T-cell (primary cell): Measurements from ENCODE around the gene SLC7A8. TPM values are rescaled to one million over a fixed set of nuclear protein-coding genes. Genes with fewer than 3 reads are reported as not detected.
A peak's percentile ranks its signal among the peaks of the same experiment; 100 is the strongest.

ENCODE experiments used
- ATAC-seq, 4 experiments: fragments of 200-7000 bp in 3 of 4; fragments of 150-1000 bp in 1 of 4; cut with Tn5 transposase; replicated peaks in 1 of 4; 1 replicate in 3 of 4; 2 replicates in 1 of 4; pipeline ENCODE4 v1.10.0; 2021; ENCODE audit warnings: moderate library complexity in 3 of 4, mild to moderate bottlenecking in 2 of 4, moderate number of reproducible peaks in 1 of 4
- CTCF ChIA-PET, 2 donors: fragments of 300-600 bp; sonication (Branson Sonifier 250); formaldehyde crosslinking; loops; one replicate each; lab custom pipeline; 2022; ENCODE audit warnings: antibody characterized with exemption in 2 of 2; lab: Charles Lee
- POLR2A ChIA-PET, 2 donors: fragments of 300-600 bp; sonication (Branson Sonifier 250); formaldehyde crosslinking; loops; one replicate each; lab custom pipeline; 2022; ENCODE audit warnings: antibody characterized with exemption in 2 of 2; lab: Charles Lee
- DNase-seq, 35 experiments: peaks; one replicate each; pipeline versions ENCODE4 v3.0.0 to v3.0.0-alpha.2; 2013 to 2023
- H3K27ac ChIP-seq: one replicate; pipeline ENCODE4 v1.5.1; 2013; ENCODE audit warnings: low read length
- H3K27me3 ChIP-seq, 2 experiments: replicated peaks in 1 of 2; 1 replicate in 1 of 2; 2 replicates in 1 of 2; pipeline versions ENCODE4 v1.6.1 to v1.7.0; 2013; ENCODE audit warnings: low read length in 1 of 2, mixed read lengths in 1 of 2; ENCODE audit not compliant: control insufficient read depth in 2 of 2, insufficient read depth in 2 of 2; ENCODE audit errors: extremely low read depth in 1 of 2
- H3K36me3 ChIP-seq, 2 donors: 1 replicate in 1 of 2; 2 replicates in 1 of 2; pipeline versions ENCODE4 v1.6.1 to v1.7.0; 2013; ENCODE audit warnings: low read length in 1 of 2; ENCODE audit not compliant: control insufficient read depth in 2 of 2, insufficient read depth in 1 of 2; ENCODE audit errors: extremely low read depth in 1 of 2
- H3K4me1 ChIP-seq, 2 experiments: 1 replicate in 1 of 2; 2 replicates in 1 of 2; pipeline versions ENCODE4 v1.6.1 to v1.7.0; 2013; ENCODE audit warnings: low read length in 2 of 2, mixed read lengths in 1 of 2; ENCODE audit not compliant: insufficient read depth in 2 of 2, control insufficient read depth in 1 of 2; ENCODE audit errors: extremely low read depth in 1 of 2
- H3K4me3 ChIP-seq, 2 donors: 1 replicate in 1 of 2; 2 replicates in 1 of 2; pipeline versions ENCODE4 v1.5.1 to v1.7.0; 2013; ENCODE audit warnings: mild to moderate bottlenecking in 2 of 2, low read length in 1 of 2, moderate library complexity in 1 of 2; ENCODE audit not compliant: control insufficient read depth in 1 of 2; ENCODE audit errors: extremely low read depth in 1 of 2
- H3K9me3 ChIP-seq: 2 replicates; pipeline ENCODE4 v1.7.0; 2013
- H3K27ac Mint-ChIP-seq, 2 donors: one replicate each; pipeline ENCODE4 v1.8.0; 2020 to 2021; ENCODE audit warnings: mild to moderate bottlenecking in 2 of 2, mixed read lengths in 2 of 2
- H3K27me3 Mint-ChIP-seq, 2 donors: one replicate each; pipeline ENCODE4 v1.8.0; 2021 to 2022; ENCODE audit warnings: mixed read lengths in 2 of 2
- H3K36me3 Mint-ChIP-seq: one replicate; pipeline ENCODE4 v1.8.0; 2021; ENCODE audit warnings: mixed read lengths
- H3K4me1 Mint-ChIP-seq, 3 donors: one replicate each; pipeline ENCODE4 v1.8.0; 2020 to 2022; ENCODE audit warnings: mixed read lengths in 3 of 3, mild to moderate bottlenecking in 1 of 3
- H3K4me3 Mint-ChIP-seq, 3 donors: one replicate each; pipeline ENCODE4 v1.8.0; 2020 to 2022; ENCODE audit warnings: mild to moderate bottlenecking in 3 of 3, mixed read lengths in 3 of 3, moderate library complexity in 3 of 3
- H3K9me3 Mint-ChIP-seq, 3 donors: one replicate each; pipeline ENCODE4 v1.8.0; 2020 to 2022; ENCODE audit warnings: mixed read lengths in 3 of 3
- WGBS: methylation state at CpG from one replicate; pipeline ENCODE4 v1.1.5; 2013; ENCODE audit warnings: missing lambda C conversion rate; ENCODE audit not compliant: insufficient coverage; 5-methylcytosine and 5-hydroxymethylcytosine counted together
- total RNA-seq, 35 experiments: library from RNA in 6 of 35; stranded (reverse) in 6 of 35; fragments of 120-200 nt in 1 of 35; gene quantifications; one replicate each; pipeline versions ENCODE4 v1.2.1 to v1.2.4 and lab custom pipeline; 2013 to 2026

Gene SLC7A8
- total RNA-seq, 5 donors from 2014 or later (not counting 1 experiment from before 2014, with no cell fraction given) = 0.33 to 8.1 (median 5.9) TPM

DNA sequence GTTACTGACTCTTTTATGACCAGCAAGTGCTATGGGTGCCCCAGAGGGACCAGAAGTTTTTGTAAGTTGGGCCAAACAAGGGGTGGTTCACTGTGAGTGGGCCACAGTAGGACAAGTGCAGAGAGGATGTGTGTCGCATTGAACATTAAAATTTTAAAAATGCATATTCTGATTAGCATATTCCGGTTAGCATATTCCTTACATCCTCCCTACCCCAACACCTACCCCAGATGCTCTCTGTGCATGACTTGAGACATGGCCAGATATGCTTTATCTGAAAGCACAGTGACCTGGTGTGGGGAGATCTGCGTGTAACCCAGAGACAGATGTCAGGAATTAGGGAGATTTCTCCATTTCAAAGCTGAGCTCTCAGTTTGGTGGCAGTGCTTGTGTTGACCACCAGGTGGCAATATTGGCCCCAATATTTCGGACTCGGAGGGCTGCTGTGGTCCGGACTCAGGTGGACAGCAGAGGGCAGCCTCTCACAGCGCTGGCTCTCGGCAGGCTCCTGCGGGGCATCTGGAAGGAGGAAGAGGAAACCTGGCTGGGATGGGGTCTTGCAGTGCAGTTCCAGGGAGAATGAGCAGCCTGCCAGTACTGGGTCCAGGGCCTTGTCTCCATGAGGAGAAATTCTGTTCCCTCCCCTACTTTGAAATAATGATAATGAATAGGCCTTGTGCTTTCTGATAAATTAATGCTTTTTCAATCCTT is 62.8 kb downstream of the SLC7A8 start:
- peaks cover 0 to 3% of the 10 kb centered on the region in 2 donors for H3K27me3 Mint-ChIP-seq
- ChIA-PET CTCF (interaction anchor here (0.6 to 3.0 kb wide), 24 partner anchors 9 to 1603 kb away, joined by 3 to 74 read pairs (median 4); partner anchors contain the start of genes ACIN1 (in 1 of the 2), C14orf119 (in 1 of the 2), HOMEZ (in 1 of the 2) and PABPN1 (in 1 of the 2)), POLR2A (interaction anchor here (0.6 to 0.8 kb wide), 2 partner anchors 65 to 86 kb away, joined by 3 to 5 read pairs; no protein-coding TSS in a partner anchor)
- Histone ChIP-seq H3K27me3 (peaks cover 0 to 4% of the 10 kb centered on the region in 2 experiments), H3K4me1 (peaks cover 32 to 53% of the 10 kb centered on the region in 2 experiments), H3K4me3 (peak overlapping the region; percentile 10 to 36), H3K27ac (peak overlapping the region; percentile 77), H3K9me3 (no peaks in the 10 kb centered on the region), H3K36me3 (no peaks in the 10 kb centered on the region)
- DNase-seq (peak; percentile 33 to 88 (median 61)), ATAC-seq (peak; percentile 58 to 71 (median 64))
- H3K4me1 Mint-ChIP-seq = peaks cover 55 to 58% (median 57%) of the 10 kb centered on the region in 3 donors
- H3K27ac Mint-ChIP-seq = peak overlapping the region; percentile 96 to 99
- H3K9me3 Mint-ChIP-seq = no peaks in the 10 kb centered on the region
- no peaks in the 10 kb centered on the region for H3K36me3 Mint-ChIP-seq
- H3K4me3 Mint-ChIP-seq = peak overlapping the region; percentile 52 to 81 (median 56)
- WGBS = 0% methylated on average over 1 of the region's 9 CpGs

DNA sequence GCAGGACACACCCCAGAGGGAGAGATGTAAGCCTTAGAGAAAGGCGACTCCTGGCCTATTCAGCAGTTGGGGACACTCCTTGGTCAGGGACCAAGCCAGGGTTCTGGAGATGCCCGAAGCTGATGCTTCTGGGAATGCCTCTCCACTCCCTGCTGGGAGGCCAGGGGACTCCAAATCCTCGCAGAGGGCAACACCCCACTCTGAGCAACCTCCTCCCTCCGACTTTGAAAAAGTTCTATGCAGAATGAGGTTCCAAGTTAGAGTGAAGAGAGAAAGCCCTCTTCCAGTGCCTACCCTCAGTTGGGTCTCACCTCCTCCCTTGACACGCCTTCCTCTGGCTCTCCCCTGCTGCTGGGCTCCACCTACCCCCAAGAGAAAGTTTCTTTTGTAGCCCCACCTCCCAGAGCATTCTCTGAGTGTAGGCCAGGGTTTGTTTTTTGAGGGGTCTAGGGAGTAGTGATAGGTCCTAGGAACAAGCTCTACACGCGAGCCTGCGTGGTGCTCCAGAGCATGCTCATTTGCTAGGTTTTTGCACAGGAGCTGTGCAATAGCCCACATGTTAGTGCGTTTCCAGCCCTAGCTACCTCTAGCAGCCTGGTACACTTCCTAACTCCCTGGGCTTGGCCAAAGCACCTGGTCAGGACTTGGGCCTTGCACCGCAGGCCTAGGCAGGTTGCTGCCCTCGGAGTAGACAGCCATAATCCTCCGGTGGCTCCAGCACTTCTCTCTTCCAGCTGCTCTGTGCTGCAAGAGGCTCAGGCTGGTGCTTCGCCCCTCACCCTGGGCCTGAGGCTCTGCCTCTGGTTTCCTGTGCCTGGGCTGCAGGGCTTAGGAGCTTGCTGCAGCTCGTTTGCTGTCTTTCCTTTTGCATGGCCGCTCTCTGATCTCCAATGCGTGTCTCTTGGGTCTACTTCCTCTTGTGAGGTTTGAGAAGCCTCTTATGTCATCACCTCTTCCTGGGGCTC is 63.8 kb downstream of the SLC7A8 start:
- H3K4me1 Mint-ChIP-seq = peaks cover 61 to 62% (median 61%) of the 10 kb centered on the region in 3 donors
- peak overlapping the region; percentile 96 to 99 for H3K27ac Mint-ChIP-seq
- Histone ChIP-seq H3K4me3 (peak overlapping the region; percentile 8 to 52), H3K27ac (peak overlapping the region; percentile 77), H3K27me3 (peaks cover 0 to 7% of the 10 kb centered on the region in 2 experiments), H3K9me3 (no peaks in the 10 kb centered on the region), H3K4me1 (peaks cover 32 to 53% of the 10 kb centered on the region in 2 experiments), H3K36me3 (no peaks in the 10 kb centered on the region)
- DNase-seq = peak in 33 of 35 experiments; percentile 21 to 74 (median 45)
- peak overlapping the region; percentile 47 to 81 (median 47) for H3K4me3 Mint-ChIP-seq
- ChIA-PET POLR2A (interaction anchor here in 1 of 2 donors (0.5 to 0.8 kb wide), 3 partner anchors 25 to 72 kb away, joined by 3 to 8 read pairs (median 3); no protein-coding TSS in a partner anchor), CTCF (interaction anchor here (0.6 to 3.0 kb wide), 11 partner anchors 11 to 85 kb away, joined by 3 to 74 read pairs (median 4); partner anchors contain the start of genes ACIN1 (in 1 of the 2), C14orf119 (in 1 of the 2) and SLC7A8 (in 1 of the 2))
- H3K9me3 Mint-ChIP-seq = no peaks in the 10 kb centered on the region
- H3K36me3 Mint-ChIP-seq = no peaks in the 10 kb centered on the region
- H3K27me3 Mint-ChIP-seq = peaks cover 0 to 7% of the 10 kb centered on the region in 2 donors
- 27% methylated on average over 8 of the region's 16 CpGs for WGBS
- ATAC-seq = peak; percentile 72 to 88 (median 78)

DNA sequence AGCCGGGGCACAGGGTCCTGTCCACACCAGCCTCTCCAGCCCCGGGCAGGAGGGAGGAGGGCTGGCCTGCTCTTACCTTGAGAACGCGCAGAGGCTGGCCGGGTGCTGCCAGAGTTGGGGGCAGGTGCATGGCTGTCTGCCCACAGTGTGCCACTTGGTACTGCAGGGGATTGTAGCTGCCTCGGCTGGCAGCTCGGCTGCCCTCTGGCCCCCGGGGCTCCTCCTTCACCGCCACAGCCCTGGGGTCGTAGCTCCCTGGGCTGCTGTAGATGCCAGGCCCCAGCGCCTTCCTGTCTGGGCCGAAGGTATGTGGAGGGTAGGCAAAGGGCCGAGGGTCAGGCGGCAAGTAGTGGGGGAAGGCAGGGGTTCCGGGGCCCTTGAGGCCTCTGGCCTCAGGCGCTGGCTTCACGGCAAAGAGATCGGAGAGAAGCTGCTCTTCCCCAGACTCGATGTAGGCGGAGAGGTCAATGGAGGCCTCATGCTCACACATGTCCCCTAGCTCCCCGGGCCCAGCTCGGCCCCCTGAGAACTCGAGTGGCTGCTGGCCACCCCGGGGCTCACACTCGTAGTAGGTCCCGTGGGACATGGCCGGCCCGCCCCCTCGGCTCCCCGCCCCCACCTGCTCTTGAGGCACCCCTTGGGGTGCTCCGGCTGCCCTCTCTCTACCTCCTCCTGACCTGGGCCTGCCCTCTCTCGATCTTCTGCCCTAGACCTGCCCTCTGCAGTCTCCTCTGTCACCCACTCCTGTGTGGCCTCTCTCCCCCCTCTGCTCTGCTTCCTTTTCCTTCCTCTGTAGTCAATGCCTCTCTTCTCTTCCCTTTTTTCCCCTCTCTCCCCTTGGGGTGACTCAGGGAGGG is 64.7 kb downstream of the SLC7A8 start, which contains the start of gene CEBPE:
Gene CEBPE, minus strand, starts transcription at position 750 of the 857 bp plus-strand sequence. Its CDS starts 164 bp downstream, at position 586.
- Mint-ChIP-seq H3K4me1 (peaks cover 65 to 67% (median 66%) of the 10 kb centered on the region in 3 donors), H3K9me3 (no peaks in the 10 kb centered on the region), H3K36me3 (no peaks in the 10 kb centered on the region), H3K27ac (peak within 1 kb of the TSS; percentile 96 to 99), H3K4me3 (peak within 1 kb of the TSS; percentile 47 to 81 (median 47)), H3K27me3 (peaks cover 0 to 11% of the 10 kb centered on the region in 2 donors)
- no peaks in the 10 kb centered on the region for H3K9me3 ChIP-seq
- peak within 1 kb of the TSS; percentile 8 to 52 for H3K4me3 ChIP-seq
- DNase-seq (no peak), ATAC-seq (no peak)
- peaks cover 32 to 53% of the 10 kb centered on the region in 2 experiments for H3K4me1 ChIP-seq
- 92% methylated on average over 16 of the region's 32 CpGs for WGBS
- H3K27ac ChIP-seq = peak within 1 kb of the TSS; percentile 77
- ChIA-PET CTCF (interaction anchor here (0.6 to 2.1 kb wide), 4 partner anchors 41 to 174 kb away, joined by 3 to 12 read pairs (median 4); no protein-coding TSS in a partner anchor), POLR2A (interaction anchor here (0.6 kb wide), 2 partner anchors 24 to 65 kb away, joined by 3 to 6 read pairs; no protein-coding TSS in a partner anchor)
- no peaks in the 10 kb centered on the region for H3K36me3 ChIP-seq
- peaks cover 0 to 12% of the 10 kb centered on the region in 2 experiments for H3K27me3 ChIP-seq

DNA sequence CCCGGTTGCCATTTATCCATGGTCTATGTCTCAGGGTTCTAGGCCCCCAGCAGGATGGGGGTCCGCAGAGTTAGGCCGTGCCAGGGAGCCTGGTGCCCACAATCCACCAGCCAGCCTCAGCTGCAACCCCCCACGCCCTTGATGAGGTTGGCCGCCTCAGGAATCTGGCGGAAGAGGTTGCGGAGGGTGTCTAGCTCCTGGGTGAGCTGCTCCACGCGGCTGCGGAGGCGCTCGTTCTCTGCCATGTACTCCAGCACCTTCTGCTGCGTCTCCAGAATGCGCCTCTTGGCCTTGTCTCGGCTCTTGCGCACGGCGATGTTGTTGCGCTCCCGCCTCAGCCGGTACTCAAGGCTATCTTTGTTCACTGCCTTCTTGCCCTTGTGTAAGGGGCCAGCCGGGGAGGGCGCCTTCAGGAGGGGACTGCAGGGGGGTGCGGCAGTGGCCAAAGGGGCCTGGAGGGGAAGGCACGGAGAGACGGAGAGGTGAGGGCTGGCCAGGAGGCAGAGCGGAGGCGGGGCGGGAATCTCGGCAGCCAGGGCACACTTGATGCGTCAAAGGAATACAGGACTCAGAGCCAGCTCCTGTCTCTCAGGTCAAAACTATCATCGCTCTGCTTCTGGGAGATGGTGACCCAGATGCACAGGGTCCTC is 66.0 kb downstream of the SLC7A8 start:
- no peak for ATAC-seq
- 92% methylated on average over 25 of the region's 32 CpGs for WGBS
- Mint-ChIP-seq H3K4me3 (peak overlapping the region in 1 of 3 donors; percentile 81), H3K27ac (peak overlapping the region in 1 of 2 donors; percentile 99), H3K36me3 (no peaks in the 10 kb centered on the region), H3K9me3 (no peaks in the 10 kb centered on the region), H3K4me1 (peaks cover 65 to 67% (median 66%) of the 10 kb centered on the region in 3 donors), H3K27me3 (peaks cover 0 to 11% of the 10 kb centered on the region in 2 donors)
- Histone ChIP-seq H3K27me3 (peaks cover 0 to 23% of the 10 kb centered on the region in 2 experiments), H3K9me3 (no peaks in the 10 kb centered on the region), H3K36me3 (no peaks in the 10 kb centered on the region), H3K27ac (peak overlapping the region; percentile 77), H3K4me1 (peaks cover 32 to 53% of the 10 kb centered on the region in 2 experiments), H3K4me3 (no peak overlapping the region)
- ChIA-PET CTCF (interaction anchor here in 1 of 2 donors (0.6 kb wide), 1 partner anchor 9 kb away, joined by 3 read pairs; no protein-coding TSS in a partner anchor), POLR2A (interaction anchor here in 1 of 2 donors (0.6 kb wide), 1 partner anchor 67 kb away, joined by 6 read pairs; no protein-coding TSS in a partner anchor)
- DNase-seq = no peak

DNA sequence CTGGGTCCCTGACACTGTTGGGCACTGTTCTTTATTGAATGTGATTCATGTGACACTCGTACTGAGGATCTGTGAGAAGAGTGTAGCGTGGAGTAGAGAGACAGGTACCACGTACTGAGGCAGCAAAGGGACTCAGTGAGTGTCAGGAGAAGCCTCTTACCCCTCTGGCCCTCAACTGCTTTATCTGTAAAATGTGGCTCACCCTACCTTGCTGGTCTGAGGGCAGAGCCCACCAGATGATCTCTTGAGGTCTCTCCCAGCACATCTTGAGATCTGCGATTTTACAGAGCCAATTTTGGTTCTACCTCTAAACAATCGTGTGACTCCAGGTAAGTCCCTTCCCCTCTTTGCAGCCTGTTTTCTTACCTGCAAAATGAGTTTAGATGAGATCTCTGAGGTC is 67.5 kb downstream of the SLC7A8 start:
- ChIA-PET POLR2A (no interaction called here), CTCF (interaction anchor here in 1 of 2 donors (0.6 kb wide), 1 partner anchor 176 kb away, joined by 5 read pairs; no protein-coding TSS in a partner anchor)
- H3K27ac Mint-ChIP-seq = peak overlapping the region; percentile 36 to 99

More for the DNA sequence above, 67.5 kb downstream of the SLC7A8 start:
- H3K27me3 Mint-ChIP-seq = peaks cover 0 to 11% of the 10 kb centered on the region in 2 donors
- no peak for DNase-seq
- no peaks in the 10 kb centered on the region for H3K36me3 Mint-ChIP-seq
- no peak overlapping the region for H3K27ac ChIP-seq
- WGBS = 75% methylated on average over 3 of the region's 5 CpGs
- H3K9me3 Mint-ChIP-seq = no peaks in the 10 kb centered on the region
- H3K4me3 ChIP-seq = no peak overlapping the region
- peaks cover 0 to 34% of the 10 kb centered on the region in 2 experiments for H3K27me3 ChIP-seq
- no peak overlapping the region for H3K4me3 Mint-ChIP-seq
- no peak for ATAC-seq
- H3K4me1 ChIP-seq = peaks cover 27 to 43% of the 10 kb centered on the region in 2 experiments
- H3K9me3 ChIP-seq = no peaks in the 10 kb centered on the region
- H3K36me3 ChIP-seq = no peaks in the 10 kb centered on the region
- peaks cover 52 to 55% (median 54%) of the 10 kb centered on the region in 3 donors for H3K4me1 Mint-ChIP-seq
